GM23338 (cell line): ENCODE results near the gene LMOD3. TPM values are rescaled to one million over a fixed set of nuclear protein-coding genes. Genes with fewer than 3 reads are reported as not detected.

Source experiments
- ATAC-seq: fragments of 200-7000 bp; cut with Tn5 transposase; 3 replicates; pipeline ENCODE4 v1.9.1; 2020
- DNase-seq: peaks from one replicate; pipeline ENCODE4 v3.0.0-alpha.2; 2015; ENCODE audit warnings: low spot score
- H2AFZ ChIP-seq: fragments of 200-600 bp; sonication (generic); 2 replicates; pipeline ENCODE4 v1.8.0; 2016; ENCODE audit warnings: antibody characterized with exemption, mild to moderate bottlenecking, moderate library complexity
- H3F3A ChIP-seq: fragments of 200-600 bp; sonication (generic); replicated peaks from 2 replicates; pipeline ENCODE4 v1.8.0; 2017; ENCODE audit warnings: antibody characterized with exemption, mixed run types, low read depth
- H3K27ac ChIP-seq: fragments of 200-600 bp; sonication (generic); 2 replicates; pipeline ENCODE4 v1.6.1; 2016; ENCODE audit warnings: low read depth
- H3K27me3 ChIP-seq: fragments of 200-600 bp; sonication (generic); 2 replicates; pipeline ENCODE4 v1.8.0; 2016; ENCODE audit warnings: mild to moderate bottlenecking, mixed run types, moderate library complexity; ENCODE audit not compliant: insufficient read depth
- H3K36me3 ChIP-seq: fragments of 200-600 bp; sonication (generic); 2 replicates; pipeline ENCODE4 v1.8.0; 2016; ENCODE audit warnings: mild to moderate bottlenecking; ENCODE audit not compliant: insufficient read depth
- H3K4me1 ChIP-seq: fragments of 200-600 bp; sonication (generic); 2 replicates; pipeline ENCODE4 v1.8.0; 2016; ENCODE audit warnings: mild to moderate bottlenecking, moderate library complexity; ENCODE audit not compliant: insufficient read depth
- H3K4me2 ChIP-seq: fragments of 200-600 bp; sonication (generic); 2 replicates; pipeline ENCODE4 v1.7.1; 2017; ENCODE audit warnings: mixed run types
- H3K4me3 ChIP-seq: fragments of 200-600 bp; sonication (generic); 2 replicates; pipeline ENCODE4 v1.6.1; 2016; ENCODE audit warnings: mixed run types
- H3K79me2 ChIP-seq: fragments of 200-600 bp; sonication (generic); replicated peaks from 2 replicates; pipeline ENCODE4 v1.8.0; 2017; ENCODE audit warnings: mild to moderate bottlenecking; ENCODE audit not compliant: insufficient read depth
- H3K9me2 ChIP-seq: fragments of 200-600 bp; sonication (generic); 2 replicates; pipeline ENCODE4 v1.8.0; 2017; ENCODE audit not compliant: insufficient read depth
- H4K20me1 ChIP-seq: fragments of 200-600 bp; sonication (generic); replicated peaks from 2 replicates; pipeline ENCODE4 v1.8.0; 2017; ENCODE audit warnings: mild to moderate bottlenecking; ENCODE audit not compliant: insufficient read depth
- H3K27ac Mint-ChIP-seq: 2 replicates; pipeline ENCODE4 v1.8.0; 2020; ENCODE audit warnings: inconsistent platforms, mild to moderate bottlenecking, moderate library complexity, mixed read lengths
- H3K27me3 Mint-ChIP-seq: 3 replicates; pipeline ENCODE4 v1.8.0; 2022; ENCODE audit warnings: low read depth, mild to moderate bottlenecking, moderate library complexity, mixed read lengths, inconsistent platforms; ENCODE audit not compliant: insufficient read depth, poor library complexity
- H3K36me3 Mint-ChIP-seq: 3 replicates; pipeline ENCODE4 v1.8.0; 2021; ENCODE audit warnings: low read depth, mild to moderate bottlenecking, inconsistent platforms, moderate library complexity, mixed read lengths
- H3K4me1 Mint-ChIP-seq: 3 replicates; pipeline ENCODE4 v1.8.0; 2020; ENCODE audit warnings: mild to moderate bottlenecking, inconsistent platforms, mixed read lengths
- H3K4me3 Mint-ChIP-seq: 3 replicates; pipeline ENCODE4 v1.8.0; 2021; ENCODE audit warnings: moderate library complexity, mild to moderate bottlenecking, inconsistent platforms, mixed read lengths
- H3K9me3 Mint-ChIP-seq: 3 replicates; pipeline ENCODE4 v1.8.0; 2020; ENCODE audit warnings: moderate library complexity, mild to moderate bottlenecking, inconsistent platforms, mixed read lengths
- CREB1 ChIP-seq: fragments of 250-450 bp; sonication (Bioruptor Pico); IDR thresholded peaks from 2 replicates; pipeline ENCODE4 v1.5.0; 2020; ENCODE audit warnings: low read depth, mild to moderate bottlenecking, moderate library complexity
- EZH2 ChIP-seq: fragments of 200-600 bp; sonication (generic); IDR thresholded peaks from one replicate; pipeline ENCODE4 v1.8.0; 2017; ENCODE audit warnings: antibody characterized with exemption, mild to moderate bottlenecking, low read depth; ENCODE audit not compliant: unreplicated experiment
- NANOG ChIP-seq: IDR thresholded peaks from 2 replicates; pipeline ENCODE4 v1.6.1; 2016; ENCODE audit warnings: antibody characterized with exemption, borderline replicate concordance
- POLR2AphosphoS5 ChIP-seq: IDR thresholded peaks from 2 replicates; pipeline ENCODE4 v1.6.1; 2016; ENCODE audit warnings: antibody characterized with exemption, low read depth
- ZNF114 ChIP-seq: fragments of 250-450 bp; sonication (Bioruptor Pico); IDR thresholded peaks from 2 replicates; pipeline ENCODE4 v1.5.0; 2020; ENCODE audit warnings: mild to moderate bottlenecking, moderate library complexity
- ZNF331 ChIP-seq: fragments of 250-450 bp; sonication (Bioruptor Pico); IDR thresholded peaks from 2 replicates; pipeline ENCODE4 v1.5.0; 2020; ENCODE audit warnings: low read depth, mild to moderate bottlenecking, moderate library complexity
- polyA plus RNA-seq: library from polyadenylated mRNA; unstranded; fragments of >200 nt; fragmentation: Nextera tagmentation; extraction: Ambion mirVana; gene quantifications from 2 replicates; pipeline ENCODE4 v1.2.1, GENCODE V29; 2016
- total RNA-seq: library from RNA; depleted of rRNA; stranded (reverse); fragments of >200 nt; shearing (Covaris generic); gene quantifications from 2 replicates; pipeline ENCODE4 v1.2.3, GENCODE V29; 2014
- TF ChIP-seq, protein P1 (sequence below): IDR thresholded peaks from one replicate; pipeline ENCODE4 v1.6.1; 2018; ENCODE audit warnings: antibody characterized with exemption; ENCODE audit not compliant: unreplicated experiment
- TF ChIP-seq, protein P2 (sequence below), 2 experiments: fragments of 200-600 bp in 1 of 2; sonication (generic) in 1 of 2; conservative IDR thresholded peaks; 2 replicates each; pipeline versions ENCODE4 v1.5.1 to v1.6.1; 2016 to 2017; ENCODE audit warnings: antibody characterized with exemption in 2 of 2, low read depth in 2 of 2, mild to moderate bottlenecking in 2 of 2, moderate library complexity in 1 of 2
- TF ChIP-seq, protein P3 (sequence below): fragments of 250-450 bp; sonication (Bioruptor Pico); IDR thresholded peaks from 2 replicates; pipeline ENCODE4 v1.5.0; 2020; ENCODE audit warnings: mild to moderate bottlenecking, moderate library complexity

LMOD3 gene
- total and polyA plus RNA-seq, 2 experiments from 2014 or later, result 0.06 TPM; not detected in 1

DNA sequence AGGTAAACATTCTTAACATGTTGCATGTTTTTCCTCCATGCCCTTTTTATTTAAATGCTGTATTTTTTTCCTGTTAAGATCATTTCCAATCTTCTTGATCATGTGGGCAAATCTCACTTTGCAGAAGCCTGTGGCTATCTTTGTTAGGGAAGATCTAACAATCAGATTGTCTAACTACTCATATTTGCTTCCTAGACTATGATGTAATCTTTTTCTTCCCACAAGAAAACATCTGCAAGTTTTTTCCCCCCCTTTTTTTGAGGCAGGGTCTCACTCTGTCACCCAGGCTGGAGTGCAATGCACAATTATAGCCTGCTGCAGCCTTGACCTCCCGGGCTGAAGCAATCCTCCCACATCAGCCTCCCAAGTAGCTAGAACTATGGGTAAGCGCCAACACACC is 15.0 kb upstream of the LMOD3 start:
- Histone ChIP-seq H3F3A (no peaks in the 10 kb centered on the region), H3K79me2 (no peaks in the 10 kb centered on the region), H3K27ac (no peak overlapping the region), H2AFZ (no peak overlapping the region), H3K9me2 (no peaks in the 10 kb centered on the region), H3K4me1 (no peaks in the 10 kb centered on the region), H3K4me3 (no peak overlapping the region), H4K20me1 (no peaks in the 10 kb centered on the region), H3K27me3 (peaks cover 7% of the 10 kb centered on the region; the same call in 1 of the 2 replicates), H3K4me2 (no peak overlapping the region), H3K36me3 (no peaks in the 10 kb centered on the region)
- Mint-ChIP-seq H3K36me3 (no peaks in the 10 kb centered on the region), H3K9me3 (no peaks in the 10 kb centered on the region), H3K4me1 (no peaks in the 10 kb centered on the region), H3K4me3 (no peak overlapping the region), H3K27me3 (peaks cover 1% of the 10 kb centered on the region), H3K27ac (no peak overlapping the region)
- DNase-seq, result no peak
- TF ChIP-seq CREB1 (CRISPR knock-in tag) (no peak), EZH2 (no peak), NANOG (no peak), ZNF331 (no peak), POLR2AphosphoS5 (no peak)
- TF ChIP-seq, protein P1, sequence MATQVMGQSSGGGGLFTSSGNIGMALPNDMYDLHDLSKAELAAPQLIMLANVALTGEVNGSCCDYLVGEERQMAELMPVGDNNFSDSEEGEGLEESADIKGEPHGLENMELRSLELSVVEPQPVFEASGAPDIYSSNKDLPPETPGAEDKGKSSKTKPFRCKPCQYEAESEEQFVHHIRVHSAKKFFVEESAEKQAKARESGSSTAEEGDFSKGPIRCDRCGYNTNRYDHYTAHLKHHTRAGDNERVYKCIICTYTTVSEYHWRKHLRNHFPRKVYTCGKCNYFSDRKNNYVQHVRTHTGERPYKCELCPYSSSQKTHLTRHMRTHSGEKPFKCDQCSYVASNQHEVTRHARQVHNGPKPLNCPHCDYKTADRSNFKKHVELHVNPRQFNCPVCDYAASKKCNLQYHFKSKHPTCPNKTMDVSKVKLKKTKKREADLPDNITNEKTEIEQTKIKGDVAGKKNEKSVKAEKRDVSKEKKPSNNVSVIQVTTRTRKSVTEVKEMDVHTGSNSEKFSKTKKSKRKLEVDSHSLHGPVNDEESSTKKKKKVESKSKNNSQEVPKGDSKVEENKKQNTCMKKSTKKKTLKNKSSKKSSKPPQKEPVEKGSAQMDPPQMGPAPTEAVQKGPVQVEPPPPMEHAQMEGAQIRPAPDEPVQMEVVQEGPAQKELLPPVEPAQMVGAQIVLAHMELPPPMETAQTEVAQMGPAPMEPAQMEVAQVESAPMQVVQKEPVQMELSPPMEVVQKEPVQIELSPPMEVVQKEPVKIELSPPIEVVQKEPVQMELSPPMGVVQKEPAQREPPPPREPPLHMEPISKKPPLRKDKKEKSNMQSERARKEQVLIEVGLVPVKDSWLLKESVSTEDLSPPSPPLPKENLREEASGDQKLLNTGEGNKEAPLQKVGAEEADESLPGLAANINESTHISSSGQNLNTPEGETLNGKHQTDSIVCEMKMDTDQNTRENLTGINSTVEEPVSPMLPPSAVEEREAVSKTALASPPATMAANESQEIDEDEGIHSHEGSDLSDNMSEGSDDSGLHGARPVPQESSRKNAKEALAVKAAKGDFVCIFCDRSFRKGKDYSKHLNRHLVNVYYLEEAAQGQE, result no peak
- no peak for ATAC-seq

DNA sequence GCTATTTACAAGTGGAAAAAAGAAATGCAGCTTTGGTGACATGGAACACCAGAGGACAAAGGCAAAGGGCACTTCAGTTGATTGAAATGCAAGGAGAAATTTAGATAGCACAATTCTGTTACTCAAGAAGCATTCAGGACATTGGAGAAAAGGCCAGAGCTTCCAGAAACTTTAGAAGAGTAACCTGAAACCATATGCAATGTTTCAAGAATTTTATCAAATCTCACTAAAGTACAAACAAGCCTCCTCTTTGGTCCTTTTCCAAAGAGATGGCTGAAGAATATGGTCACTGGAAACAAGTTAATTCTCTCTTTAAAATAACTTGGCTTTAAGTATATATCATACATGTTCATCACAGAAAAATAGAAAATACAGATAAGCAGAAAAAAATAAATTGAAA is 14.6 kb upstream of the LMOD3 start:
- Mint-ChIP-seq H3K4me3 (no peak overlapping the region), H3K9me3 (no peaks in the 10 kb centered on the region), H3K27ac (no peak overlapping the region), H3K4me1 (no peaks in the 10 kb centered on the region), H3K27me3 (peaks cover 1% of the 10 kb centered on the region), H3K36me3 (no peaks in the 10 kb centered on the region)
- Histone ChIP-seq H3K27me3 (0 out of 2 replicates have a peak, but pooled peaks cover 4% of the 10 kb centered on the region), H3K4me2 (no peak overlapping the region), H4K20me1 (no peaks in the 10 kb centered on the region), H3K4me3 (no peak overlapping the region), H3F3A (no peaks in the 10 kb centered on the region), H3K9me2 (no peaks in the 10 kb centered on the region), H3K79me2 (no peaks in the 10 kb centered on the region), H3K4me1 (no peaks in the 10 kb centered on the region), H3K36me3 (no peaks in the 10 kb centered on the region), H2AFZ (no peak overlapping the region), H3K27ac (no peak overlapping the region)
- DNase-seq (no peak), ATAC-seq (no peak)
- TF ChIP-seq ZNF331 (no peak), POLR2AphosphoS5 (no peak), ZNF114 (CRISPR knock-in tag) (no peak)
- TF ChIP-seq, protein P2, sequence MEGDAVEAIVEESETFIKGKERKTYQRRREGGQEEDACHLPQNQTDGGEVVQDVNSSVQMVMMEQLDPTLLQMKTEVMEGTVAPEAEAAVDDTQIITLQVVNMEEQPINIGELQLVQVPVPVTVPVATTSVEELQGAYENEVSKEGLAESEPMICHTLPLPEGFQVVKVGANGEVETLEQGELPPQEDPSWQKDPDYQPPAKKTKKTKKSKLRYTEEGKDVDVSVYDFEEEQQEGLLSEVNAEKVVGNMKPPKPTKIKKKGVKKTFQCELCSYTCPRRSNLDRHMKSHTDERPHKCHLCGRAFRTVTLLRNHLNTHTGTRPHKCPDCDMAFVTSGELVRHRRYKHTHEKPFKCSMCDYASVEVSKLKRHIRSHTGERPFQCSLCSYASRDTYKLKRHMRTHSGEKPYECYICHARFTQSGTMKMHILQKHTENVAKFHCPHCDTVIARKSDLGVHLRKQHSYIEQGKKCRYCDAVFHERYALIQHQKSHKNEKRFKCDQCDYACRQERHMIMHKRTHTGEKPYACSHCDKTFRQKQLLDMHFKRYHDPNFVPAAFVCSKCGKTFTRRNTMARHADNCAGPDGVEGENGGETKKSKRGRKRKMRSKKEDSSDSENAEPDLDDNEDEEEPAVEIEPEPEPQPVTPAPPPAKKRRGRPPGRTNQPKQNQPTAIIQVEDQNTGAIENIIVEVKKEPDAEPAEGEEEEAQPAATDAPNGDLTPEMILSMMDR (conservative IDR thresholded peaks at IDR 0.05; ENCODE audit: low read depth in 2 of 2), result no peak
- TF ChIP-seq, protein P3, sequence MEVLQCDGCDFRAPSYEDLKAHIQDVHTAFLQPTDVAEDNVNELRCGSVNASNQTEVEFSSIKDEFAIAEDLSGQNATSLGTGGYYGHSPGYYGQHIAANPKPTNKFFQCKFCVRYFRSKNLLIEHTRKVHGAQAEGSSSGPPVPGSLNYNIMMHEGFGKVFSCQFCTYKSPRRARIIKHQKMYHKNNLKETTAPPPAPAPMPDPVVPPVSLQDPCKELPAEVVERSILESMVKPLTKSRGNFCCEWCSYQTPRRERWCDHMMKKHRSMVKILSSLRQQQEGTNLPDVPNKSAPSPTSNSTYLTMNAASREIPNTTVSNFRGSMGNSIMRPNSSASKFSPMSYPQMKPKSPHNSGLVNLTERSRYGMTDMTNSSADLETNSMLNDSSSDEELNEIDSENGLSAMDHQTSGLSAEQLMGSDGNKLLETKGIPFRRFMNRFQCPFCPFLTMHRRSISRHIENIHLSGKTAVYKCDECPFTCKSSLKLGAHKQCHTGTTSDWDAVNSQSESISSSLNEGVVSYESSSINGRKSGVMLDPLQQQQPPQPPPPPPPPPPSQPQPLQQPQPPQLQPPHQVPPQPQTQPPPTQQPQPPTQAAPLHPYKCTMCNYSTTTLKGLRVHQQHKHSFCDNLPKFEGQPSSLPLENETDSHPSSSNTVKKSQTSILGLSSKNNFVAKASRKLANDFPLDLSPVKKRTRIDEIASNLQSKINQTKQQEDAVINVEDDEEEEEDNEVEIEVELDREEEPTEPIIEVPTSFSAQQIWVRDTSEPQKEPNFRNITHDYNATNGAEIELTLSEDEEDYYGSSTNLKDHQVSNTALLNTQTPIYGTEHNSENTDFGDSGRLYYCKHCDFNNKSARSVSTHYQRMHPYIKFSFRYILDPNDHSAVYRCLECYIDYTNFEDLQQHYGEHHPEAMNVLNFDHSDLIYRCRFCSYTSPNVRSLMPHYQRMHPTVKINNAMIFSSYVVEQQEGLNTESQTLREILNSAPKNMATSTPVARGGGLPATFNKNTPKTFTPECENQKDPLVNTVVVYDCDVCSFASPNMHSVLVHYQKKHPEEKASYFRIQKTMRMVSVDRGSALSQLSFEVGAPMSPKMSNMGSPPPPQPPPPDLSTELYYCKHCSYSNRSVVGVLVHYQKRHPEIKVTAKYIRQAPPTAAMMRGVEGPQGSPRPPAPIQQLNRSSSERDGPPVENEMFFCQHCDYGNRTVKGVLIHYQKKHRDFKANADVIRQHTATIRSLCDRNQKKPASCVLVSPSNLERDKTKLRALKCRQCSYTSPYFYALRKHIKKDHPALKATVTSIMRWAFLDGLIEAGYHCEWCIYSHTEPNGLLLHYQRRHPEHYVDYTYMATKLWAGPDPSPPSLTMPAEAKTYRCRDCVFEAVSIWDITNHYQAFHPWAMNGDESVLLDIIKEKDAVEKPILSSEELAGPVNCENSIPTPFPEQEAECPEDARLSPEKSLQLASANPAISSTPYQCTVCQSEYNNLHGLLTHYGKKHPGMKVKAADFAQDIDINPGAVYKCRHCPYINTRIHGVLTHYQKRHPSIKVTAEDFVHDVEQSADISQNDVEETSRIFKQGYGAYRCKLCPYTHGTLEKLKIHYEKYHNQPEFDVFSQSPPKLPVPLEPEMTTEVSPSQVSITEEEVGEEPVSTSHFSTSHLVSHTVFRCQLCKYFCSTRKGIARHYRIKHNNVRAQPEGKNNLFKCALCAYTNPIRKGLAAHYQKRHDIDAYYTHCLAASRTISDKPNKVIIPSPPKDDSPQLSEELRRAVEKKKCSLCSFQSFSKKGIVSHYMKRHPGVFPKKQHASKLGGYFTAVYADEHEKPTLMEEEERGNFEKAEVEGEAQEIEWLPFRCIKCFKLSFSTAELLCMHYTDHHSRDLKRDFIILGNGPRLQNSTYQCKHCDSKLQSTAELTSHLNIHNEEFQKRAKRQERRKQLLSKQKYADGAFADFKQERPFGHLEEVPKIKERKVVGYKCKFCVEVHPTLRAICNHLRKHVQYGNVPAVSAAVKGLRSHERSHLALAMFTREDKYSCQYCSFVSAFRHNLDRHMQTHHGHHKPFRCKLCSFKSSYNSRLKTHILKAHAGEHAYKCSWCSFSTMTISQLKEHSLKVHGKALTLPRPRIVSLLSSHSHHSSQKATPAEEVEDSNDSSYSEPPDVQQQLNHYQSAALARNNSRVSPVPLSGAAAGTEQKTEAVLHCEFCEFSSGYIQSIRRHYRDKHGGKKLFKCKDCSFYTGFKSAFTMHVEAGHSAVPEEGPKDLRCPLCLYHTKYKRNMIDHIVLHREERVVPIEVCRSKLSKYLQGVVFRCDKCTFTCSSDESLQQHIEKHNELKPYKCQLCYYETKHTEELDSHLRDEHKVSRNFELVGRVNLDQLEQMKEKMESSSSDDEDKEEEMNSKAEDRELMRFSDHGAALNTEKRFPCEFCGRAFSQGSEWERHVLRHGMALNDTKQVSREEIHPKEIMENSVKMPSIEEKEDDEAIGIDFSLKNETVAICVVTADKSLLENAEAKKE (CRISPR knock-in tag), result no peak
